Gastrocnemius medialis (tissue), 4 donors: ENCODE measurements around the gene BAAT. TPM values are rescaled to one million over a fixed set of nuclear protein-coding genes. Genes with fewer than 3 reads are reported as not detected.

Experiments
- ATAC-seq, 2 donors: fragments of 150-250 bp; one replicate each; pipeline ENCODE4 v1.9.1; 2016
- DNase-seq, 2 donors: peaks; one replicate each; pipeline ENCODE4 v3.0.0-alpha.2; 2019
- H3K27ac ChIP-seq, 4 donors: fragments of 200-600 bp; sonication (generic); 1 replicate in 1 of 4; 2 replicates in 3 of 4; pipeline ENCODE4 v1.5.1; 2016 to 2018; ENCODE audit warnings: mild to moderate bottlenecking in 2 of 4, moderate library complexity in 1 of 4
- H3K27me3 ChIP-seq, 3 donors: fragments of 200-600 bp; sonication (generic) in 2 of 3; 1 replicate in 1 of 3; 2 replicates in 2 of 3; pipeline versions ENCODE4 v1.5.1 to v1.6.0; 2016 to 2019; ENCODE audit warnings: mild to moderate bottlenecking in 1 of 3, moderate library complexity in 1 of 3
- H3K36me3 ChIP-seq, 2 donors: fragments of 200-600 bp; sonication (generic) in 1 of 2; one replicate each; pipeline ENCODE4 v1.5.1; 2017 to 2018
- H3K4me1 ChIP-seq, 2 donors: fragments of 200-600 bp; sonication (generic) in 1 of 2; one replicate each; pipeline ENCODE4 v1.5.1; 2016 to 2017; ENCODE audit warnings: mild to moderate bottlenecking in 2 of 2
- H3K4me3 ChIP-seq, 4 donors: fragments of 200-600 bp; sonication (generic) in 3 of 4; 1 replicate in 1 of 4; 2 replicates in 3 of 4; pipeline ENCODE4 v1.5.1; 2016 to 2019; ENCODE audit warnings: mild to moderate bottlenecking in 2 of 4
- H3K9me3 ChIP-seq, 3 donors: fragments of 200-600 bp; sonication (generic) in 2 of 3; 1 replicate in 1 of 3; 2 replicates in 2 of 3; pipeline ENCODE4 v1.5.1; 2016 to 2019
- CTCF ChIP-seq, 5 experiments: fragments of 450-650 bp in 3 of 5; fragments of 200-600 bp in 2 of 5; sonication (generic) in 2 of 5; IDR thresholded peaks in 4 of 5; conservative IDR thresholded peaks in 1 of 5; 1 replicate in 4 of 5; 2 replicates in 1 of 5; pipeline ENCODE4 v1.5.1; 2016 to 2019; ENCODE audit warnings: antibody characterized with exemption in 5 of 5, mild to moderate bottlenecking in 3 of 5, moderate library complexity in 3 of 5
- POLR2A ChIP-seq, 2 donors: fragments of 450-650 bp; IDR thresholded peaks; one replicate each; pipeline ENCODE4 v1.6.1; 2017; ENCODE audit warnings: antibody characterized with exemption in 2 of 2, mild to moderate bottlenecking in 2 of 2, moderate library complexity in 2 of 2
- in situ Hi-C, 4 donors: fragments of 200-750 bp; cut with MboI; loops; one replicate each; pipeline versions ENCODE4 v1.15.0 to v1.8.0; 2017; ENCODE audit warnings: low sequenced_read_pairs in 4 of 4
- intact Hi-C: fragments of 100-400 bp; cut with DNase I; formaldehyde crosslinking; loops from one replicate; pipeline ENCODE4 v1.15.1; 2023; ENCODE audit warnings: low total_unique reads
- total RNA-seq, 4 donors: library from RNA; depleted of rRNA; stranded (reverse); fragments of >200 nt; gene quantifications; one replicate each; pipeline versions ENCODE4 v1.1.0 to v1.2.3, GENCODE V29; 2016

BAAT gene
- total RNA-seq, 4 donors from 2014 or later = 1.2 to 3.8 (median 1.3) TPM; not detected in 1

- Histone ChIP-seq H3K36me3 (no peaks in the 10 kb centered on the region), H3K4me1 (no peaks in the 10 kb centered on the region), H3K4me3 (no peak overlapping the region), H3K27me3 (no peaks in the 10 kb centered on the region), H3K27ac (no peak overlapping the region), H3K9me3 (no peaks in the 10 kb centered on the region)
- intact Hi-C loops = no loop called here
- ATAC-seq (no peak), DNase-seq (no peak)
- no peak for TF ChIP-seq CTCF (IDR thresholded peaks at IDR 0.05 in 4 of 5, conservative IDR thresholded peaks at IDR 0.05 in 1 of 5)
- TF ChIP-seq POLR2A (IDR thresholded peaks at IDR 0.05) = no peak
- in situ Hi-C loops = no loop called here
Observed at GRCh38 chr9:101428909-101429308, 44.1 kb upstream of the BAAT start.

GRCh38 chr9:101427957-101428655 lies 43.3 kb upstream of the BAAT start:
- no peak overlapping the region for H3K4me3 ChIP-seq
- intact Hi-C loops (no loop called here), in situ Hi-C loops (no loop called here)
- no peak for DNase-seq
- H3K27me3 ChIP-seq = no peaks in the 10 kb centered on the region
- no peak for TF ChIP-seq POLR2A (IDR thresholded peaks at IDR 0.05)
- TF ChIP-seq CTCF (IDR thresholded peaks at IDR 0.05 in 4 of 5, conservative IDR thresholded peaks at IDR 0.05 in 1 of 5) = no peak
- no peak for ATAC-seq
- no peaks in the 10 kb centered on the region for H3K36me3 ChIP-seq
- no peaks in the 10 kb centered on the region for H3K9me3 ChIP-seq
- no peaks in the 10 kb centered on the region for H3K4me1 ChIP-seq
- H3K27ac ChIP-seq = no peak overlapping the region

DNA sequence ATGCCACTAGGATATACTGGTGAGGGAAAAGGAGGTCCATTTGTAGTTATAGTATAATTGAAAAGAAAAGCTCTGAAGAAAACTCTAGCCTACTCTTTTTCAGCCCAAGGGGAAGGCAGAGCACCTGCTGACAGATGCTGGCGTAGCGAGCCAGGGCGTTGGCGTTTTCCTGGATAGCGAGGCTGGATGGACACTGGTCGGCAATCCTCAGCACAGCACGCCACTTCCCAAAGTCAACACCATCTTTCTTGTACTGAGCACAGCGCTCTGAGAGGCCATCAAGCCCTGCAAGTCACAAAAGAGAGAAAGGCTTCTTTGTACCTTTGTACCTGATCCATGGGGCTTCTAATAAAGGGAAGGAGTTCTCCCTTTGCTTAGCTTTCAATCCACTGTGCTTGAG lies 42.6 kb upstream of the BAAT start:
- in situ Hi-C loops (no loop called here), intact Hi-C loops (no loop called here)
- no peak overlapping the region for H3K27ac ChIP-seq
- no peaks in the 10 kb centered on the region for H3K36me3 ChIP-seq
- no peaks in the 10 kb centered on the region for H3K9me3 ChIP-seq
- DNase-seq (no peak), ATAC-seq (no peak)
- no peaks in the 10 kb centered on the region for H3K4me1 ChIP-seq
- no peak for TF ChIP-seq POLR2A (IDR thresholded peaks at IDR 0.05)
- TF ChIP-seq CTCF (IDR thresholded peaks at IDR 0.05 in 4 of 5, conservative IDR thresholded peaks at IDR 0.05 in 1 of 5) = no peak
- H3K4me3 ChIP-seq = no peak overlapping the region
- H3K27me3 ChIP-seq = no peaks in the 10 kb centered on the region

GRCh38 chr9:101421653-101422065 lies 36.9 kb upstream of the BAAT start:
- in situ Hi-C loops = no loop called here
- no peak overlapping the region for H3K4me3 ChIP-seq
- H3K27ac ChIP-seq = no peak overlapping the region
- peaks cover 0 to 6% (median 0%) of the 10 kb centered on the region in 3 donors for H3K9me3 ChIP-seq
- DNase-seq (no peak), ATAC-seq (no peak)
- TF ChIP-seq CTCF (IDR thresholded peaks at IDR 0.05 in 4 of 5, conservative IDR thresholded peaks at IDR 0.05 in 1 of 5) (no peak), POLR2A (IDR thresholded peaks at IDR 0.05) (no peak)
- H3K4me1 ChIP-seq = no peaks in the 10 kb centered on the region
- intact Hi-C loops = no loop called here
- no peaks in the 10 kb centered on the region for H3K36me3 ChIP-seq
- H3K27me3 ChIP-seq = no peaks in the 10 kb centered on the region

GRCh38 chr9:101419863-101420262 lies 35.1 kb upstream of the BAAT start:
- Histone ChIP-seq H3K36me3 (peaks cover 0 to 4% of the 10 kb centered on the region in 2 donors), H3K9me3 (peaks cover 0 to 12% (median 0%) of the 10 kb centered on the region in 3 donors), H3K27me3 (no peaks in the 10 kb centered on the region), H3K4me1 (no peaks in the 10 kb centered on the region), H3K4me3 (no peak overlapping the region), H3K27ac (no peak overlapping the region)
- DNase-seq (no peak), ATAC-seq (no peak)
- intact Hi-C loops = no loop called here
- TF ChIP-seq CTCF (IDR thresholded peaks at IDR 0.05 in 4 of 5, conservative IDR thresholded peaks at IDR 0.05 in 1 of 5) (no peak), POLR2A (IDR thresholded peaks at IDR 0.05) (no peak)
- in situ Hi-C loops = no loop called here
